SK-N-SH treated with all-trans-retinoic acid at 6 μM for 48 hours (cell line): ENCODE measurements around the gene DPYD.

Experiments
- ATAC-seq: fragments of 200-7000 bp; cut with Tn5 transposase; 3 replicates; pipeline ENCODE4 v1.9.1; 2020; ENCODE audit warnings: mild to moderate bottlenecking, moderate library complexity
- ARNTL ChIP-seq: fragments of 450-650 bp; formaldehyde crosslinking; IDR thresholded peaks from 2 replicates; pipeline ENCODE4 v1.5.0; 2020; ENCODE audit warnings: low read depth, mild to moderate bottlenecking, moderate library complexity, borderline replicate concordance
- BACH2 ChIP-seq: fragments of 250-450 bp; sonication (Bioruptor Pico); IDR thresholded peaks from 2 replicates; pipeline ENCODE4 v1.9.0; 2021; ENCODE audit warnings: mild to moderate bottlenecking, borderline replicate concordance
- CREB5 ChIP-seq: fragments of 250-450 bp; sonication (Bioruptor Pico); IDR thresholded peaks from 2 replicates; pipeline ENCODE4 v1.5.1; 2020; ENCODE audit warnings: low read depth, mild to moderate bottlenecking, moderate library complexity
- CSDC2 ChIP-seq: fragments of 250-450 bp; sonication (Bioruptor Pico); IDR thresholded peaks from 2 replicates; pipeline ENCODE4 v1.5.0; 2020; ENCODE audit warnings: mild to moderate bottlenecking, moderate library complexity
- GLIS3 ChIP-seq: fragments of 250-450 bp; sonication (Bioruptor Pico); IDR thresholded peaks from 2 replicates; pipeline ENCODE4 v1.5.0; 2020; ENCODE audit warnings: mild to moderate bottlenecking, moderate library complexity
- ISL1 ChIP-seq: fragments of 250-450 bp; sonication (Bioruptor Pico); IDR thresholded peaks from 2 replicates; pipeline ENCODE4 v2.1.2; 2022; ENCODE audit warnings: mild to moderate bottlenecking, moderate library complexity
- OSR1 ChIP-seq: fragments of 250-450 bp; sonication (Bioruptor Pico); IDR thresholded peaks from 2 replicates; pipeline ENCODE4 v1.8.0; 2022; ENCODE audit warnings: moderate library complexity, mild to moderate bottlenecking, inconsistent platforms
- PATZ1 ChIP-seq: fragments of 250-450 bp; sonication (Bioruptor Pico); IDR thresholded peaks from 2 replicates; pipeline ENCODE4 v1.8.0; 2020; ENCODE audit warnings: mild to moderate bottlenecking, moderate library complexity, borderline replicate concordance
- PPARA ChIP-seq: fragments of 250-450 bp; sonication (Bioruptor Pico); IDR thresholded peaks from 2 replicates; pipeline ENCODE4 v1.5.0; 2020; ENCODE audit warnings: mild to moderate bottlenecking, borderline replicate concordance
- RARB ChIP-seq: fragments of 250-450 bp; sonication (Bioruptor Pico); IDR thresholded peaks from 2 replicates; pipeline ENCODE4 v1.8.0; 2021; ENCODE audit warnings: mild to moderate bottlenecking, moderate library complexity
- SNAI2 ChIP-seq: fragments of 250-450 bp; sonication (Bioruptor Pico); IDR thresholded peaks from 2 replicates; pipeline ENCODE4 v1.5.0; 2020; ENCODE audit warnings: mild to moderate bottlenecking, moderate library complexity
- TCF4 ChIP-seq: fragments of 250-450 bp; sonication (Bioruptor Pico); IDR thresholded peaks from 2 replicates; pipeline ENCODE4 v1.8.0; 2021; ENCODE audit warnings: mild to moderate bottlenecking, moderate library complexity, borderline replicate concordance
- TOX ChIP-seq: fragments of 250-450 bp; sonication (Bioruptor Pico); IDR thresholded peaks from 2 replicates; pipeline ENCODE4 v1.8.0; 2021; ENCODE audit warnings: mild to moderate bottlenecking, moderate library complexity, borderline replicate concordance
- ZC3H10 ChIP-seq: fragments of 250-450 bp; sonication (Bioruptor Pico); IDR thresholded peaks from 2 replicates; pipeline ENCODE4 v1.5.1; 2021; ENCODE audit warnings: mild to moderate bottlenecking, moderate library complexity
- ZFP3 ChIP-seq: fragments of 250-450 bp; sonication (Bioruptor Pico); IDR thresholded peaks from 2 replicates; pipeline ENCODE4 v1.5.0; 2020; ENCODE audit warnings: mild to moderate bottlenecking, moderate library complexity
- ZFP30 ChIP-seq: fragments of 450-650 bp; formaldehyde crosslinking; IDR thresholded peaks from 2 replicates; pipeline ENCODE4 v1.5.0; 2022; ENCODE audit warnings: mild to moderate bottlenecking, moderate library complexity
- ZNF565 ChIP-seq: fragments of 450-650 bp; formaldehyde crosslinking; conservative IDR thresholded peaks from 2 replicates; pipeline ENCODE4 v1.5.0; 2020; ENCODE audit warnings: low read depth, mild to moderate bottlenecking, moderate library complexity
- ZNF70 ChIP-seq: fragments of 450-650 bp; formaldehyde crosslinking; IDR thresholded peaks from 2 replicates; pipeline ENCODE4 v1.5.0; 2020; ENCODE audit warnings: mild to moderate bottlenecking, moderate library complexity
- ZNF8 ChIP-seq: fragments of 450-650 bp; formaldehyde crosslinking; IDR thresholded peaks from 2 replicates; pipeline ENCODE4 v1.5.0; 2020; ENCODE audit warnings: mild to moderate bottlenecking, moderate library complexity
- TF ChIP-seq, protein P1 (sequence below): fragments of 250-450 bp; sonication (Bioruptor Pico); IDR thresholded peaks from 2 replicates; pipeline ENCODE4 v1.5.1; 2021; ENCODE audit warnings: mild to moderate bottlenecking, moderate library complexity
- TF ChIP-seq, protein P2 (sequence below): fragments of 250-450 bp; sonication (Bioruptor Pico); IDR thresholded peaks from 2 replicates; pipeline ENCODE4 v1.8.0; 2021; ENCODE audit warnings: low read depth, mild to moderate bottlenecking, moderate library complexity, borderline replicate concordance
- TF ChIP-seq, protein P3 (sequence below): fragments of 250-450 bp; sonication (Bioruptor Pico); IDR thresholded peaks from 2 replicates; pipeline ENCODE4 v1.5.0; 2020; ENCODE audit warnings: mild to moderate bottlenecking, moderate library complexity

DPYD gene

GRCh38 chr1:97464305-97464704 is 456.5 kb downstream of the DPYD start:
- TF ChIP-seq ZNF70 (no peak), CREB5 (CRISPR knock-in tag) (no peak), RARB (no peak), GLIS3 (CRISPR knock-in tag) (no peak), ZC3H10 (CRISPR knock-in tag) (no peak), ARNTL (CRISPR knock-in tag) (no peak), ZFP30 (CRISPR knock-in tag) (no peak), BACH2 (CRISPR knock-in tag) (no peak), ZFP3 (no peak), PATZ1 (CRISPR knock-in tag) (no peak)
- TF ChIP-seq, protein P1, sequence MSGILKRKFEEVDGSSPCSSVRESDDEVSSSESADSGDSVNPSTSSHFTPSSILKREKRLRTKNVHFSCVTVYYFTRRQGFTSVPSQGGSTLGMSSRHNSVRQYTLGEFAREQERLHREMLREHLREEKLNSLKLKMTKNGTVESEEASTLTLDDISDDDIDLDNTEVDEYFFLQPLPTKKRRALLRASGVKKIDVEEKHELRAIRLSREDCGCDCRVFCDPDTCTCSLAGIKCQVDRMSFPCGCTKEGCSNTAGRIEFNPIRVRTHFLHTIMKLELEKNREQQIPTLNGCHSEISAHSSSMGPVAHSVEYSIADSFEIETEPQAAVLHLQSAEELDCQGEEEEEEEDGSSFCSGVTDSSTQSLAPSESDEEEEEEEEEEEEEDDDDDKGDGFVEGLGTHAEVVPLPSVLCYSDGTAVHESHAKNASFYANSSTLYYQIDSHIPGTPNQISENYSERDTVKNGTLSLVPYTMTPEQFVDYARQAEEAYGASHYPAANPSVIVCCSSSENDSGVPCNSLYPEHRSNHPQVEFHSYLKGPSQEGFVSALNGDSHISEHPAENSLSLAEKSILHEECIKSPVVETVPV (CRISPR knock-in tag) = no peak
- TF ChIP-seq, protein P2, sequence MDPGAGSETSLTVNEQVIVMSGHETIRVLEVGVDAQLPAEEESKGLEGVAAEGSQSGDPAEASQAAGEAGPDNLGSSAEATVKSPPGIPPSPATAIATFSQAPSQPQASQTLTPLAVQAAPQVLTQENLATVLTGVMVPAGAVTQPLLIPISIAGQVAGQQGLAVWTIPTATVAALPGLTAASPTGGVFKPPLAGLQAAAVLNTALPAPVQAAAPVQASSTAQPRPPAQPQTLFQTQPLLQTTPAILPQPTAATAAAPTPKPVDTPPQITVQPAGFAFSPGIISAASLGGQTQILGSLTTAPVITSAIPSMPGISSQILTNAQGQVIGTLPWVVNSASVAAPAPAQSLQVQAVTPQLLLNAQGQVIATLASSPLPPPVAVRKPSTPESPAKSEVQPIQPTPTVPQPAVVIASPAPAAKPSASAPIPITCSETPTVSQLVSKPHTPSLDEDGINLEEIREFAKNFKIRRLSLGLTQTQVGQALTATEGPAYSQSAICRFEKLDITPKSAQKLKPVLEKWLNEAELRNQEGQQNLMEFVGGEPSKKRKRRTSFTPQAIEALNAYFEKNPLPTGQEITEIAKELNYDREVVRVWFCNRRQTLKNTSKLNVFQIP (CRISPR knock-in tag) = no peak
- ATAC-seq = no peak

- ATAC-seq = no peak
- no peak for TF ChIP-seq ZFP30 (CRISPR knock-in tag)
- TF ChIP-seq PATZ1 (CRISPR knock-in tag) = no peak
- TF ChIP-seq PPARA (CRISPR knock-in tag) = no peak
- no peak for TF ChIP-seq ISL1 (CRISPR knock-in tag)
- TF ChIP-seq TOX = no peak
- no peak for TF ChIP-seq OSR1
- TF ChIP-seq ZNF70 = no peak
- TF ChIP-seq ZNF565 (CRISPR knock-in tag) = no peak
- no peak for TF ChIP-seq TCF4
Measured at GRCh38 chr1:97461782-97462181, 459.1 kb downstream of the DPYD start.

- peak; percentile 85 for ATAC-seq
- peak; percentile 97 for TF ChIP-seq SNAI2 (CRISPR knock-in tag)
- TF ChIP-seq ZNF565 (CRISPR knock-in tag) = no peak; the same call in 1 of the 2 replicates
- TF ChIP-seq ISL1 (CRISPR knock-in tag) = peak; percentile 99
- TF ChIP-seq, protein P1 (CRISPR knock-in tag) = peak; percentile 97
- TF ChIP-seq PPARA (CRISPR knock-in tag) = no peak
- TF ChIP-seq GLIS3 (CRISPR knock-in tag) = no peak
- TF ChIP-seq ZNF8 = peak; percentile 78
- TF ChIP-seq BACH2 (CRISPR knock-in tag) = 0 out of 2 replicates have a peak, but pooled peaks have one; percentile 17
- TF ChIP-seq ZNF70 = peak; percentile 91
- no peak for TF ChIP-seq CSDC2
- TF ChIP-seq, protein P2 (CRISPR knock-in tag) = no peak; the same call in 1 of the 2 replicates
- TF ChIP-seq, protein P3, sequence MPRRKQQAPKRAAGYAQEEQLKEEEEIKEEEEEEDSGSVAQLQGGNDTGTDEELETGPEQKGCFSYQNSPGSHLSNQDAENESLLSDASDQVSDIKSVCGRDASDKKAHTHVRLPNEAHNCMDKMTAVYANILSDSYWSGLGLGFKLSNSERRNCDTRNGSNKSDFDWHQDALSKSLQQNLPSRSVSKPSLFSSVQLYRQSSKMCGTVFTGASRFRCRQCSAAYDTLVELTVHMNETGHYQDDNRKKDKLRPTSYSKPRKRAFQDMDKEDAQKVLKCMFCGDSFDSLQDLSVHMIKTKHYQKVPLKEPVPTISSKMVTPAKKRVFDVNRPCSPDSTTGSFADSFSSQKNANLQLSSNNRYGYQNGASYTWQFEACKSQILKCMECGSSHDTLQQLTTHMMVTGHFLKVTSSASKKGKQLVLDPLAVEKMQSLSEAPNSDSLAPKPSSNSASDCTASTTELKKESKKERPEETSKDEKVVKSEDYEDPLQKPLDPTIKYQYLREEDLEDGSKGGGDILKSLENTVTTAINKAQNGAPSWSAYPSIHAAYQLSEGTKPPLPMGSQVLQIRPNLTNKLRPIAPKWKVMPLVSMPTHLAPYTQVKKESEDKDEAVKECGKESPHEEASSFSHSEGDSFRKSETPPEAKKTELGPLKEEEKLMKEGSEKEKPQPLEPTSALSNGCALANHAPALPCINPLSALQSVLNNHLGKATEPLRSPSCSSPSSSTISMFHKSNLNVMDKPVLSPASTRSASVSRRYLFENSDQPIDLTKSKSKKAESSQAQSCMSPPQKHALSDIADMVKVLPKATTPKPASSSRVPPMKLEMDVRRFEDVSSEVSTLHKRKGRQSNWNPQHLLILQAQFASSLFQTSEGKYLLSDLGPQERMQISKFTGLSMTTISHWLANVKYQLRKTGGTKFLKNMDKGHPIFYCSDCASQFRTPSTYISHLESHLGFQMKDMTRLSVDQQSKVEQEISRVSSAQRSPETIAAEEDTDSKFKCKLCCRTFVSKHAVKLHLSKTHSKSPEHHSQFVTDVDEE (CRISPR knock-in tag) = peak; percentile 98
- no peak for TF ChIP-seq ZFP30 (CRISPR knock-in tag)
- no peak for TF ChIP-seq RARB
- TF ChIP-seq ZC3H10 (CRISPR knock-in tag) = 0 out of 2 replicates have a peak, but pooled peaks have one; percentile 12
- TF ChIP-seq TCF4 = peak; percentile 100
Measured at GRCh38 chr1:97457446-97458089, 463.3 kb downstream of the DPYD start.
